Stimulated activated CD4-positive, alpha-beta T cell treated with anti-CD3 and anti-CD28 coated beads, Interleukin-15, amount 100 ng/mL, for 24 hours (primary cell): ENCODE results near the gene VPS16.

ENCODE experiments used
- DNase-seq: peaks from one replicate; pipeline ENCODE4 v3.0.0-alpha.2; 2020

The VPS16 gene

GRCh38 chr20:2836035-2836434 is 4.5 kb upstream of the VPS16 start:
- DNase-seq = no peak

- DNase-seq = no peak
These were observed 3.2 kb upstream of the VPS16 start for GRCh38 chr20:2837221-2837960.

GRCh38 chr20:2838170-2838797 is 2.3 kb upstream of the VPS16 start:
- no peak for DNase-seq

GRCh38 chr20:2838847-2839671 is 1.5 kb upstream of the VPS16 start:
- no peak for DNase-seq

- DNase-seq = no peak
These were observed 810 bp upstream of the VPS16 start for GRCh38 chr20:2839732-2840137.

- peak; percentile 61 for DNase-seq
These were observed 504 bp downstream of the VPS16 start for GRCh38 chr20:2840967-2841531.

GRCh38 chr20:2845607-2846006 is 5.1 kb downstream of the VPS16 start:
- DNase-seq = no peak

GRCh38 chr20:2846698-2847097 is 6.2 kb downstream of the VPS16 start:
- no peak for DNase-seq

- no peak for DNase-seq
These were observed 7.3 kb downstream of the VPS16 start for GRCh38 chr20:2847802-2848201.

GRCh38 chr20:2849529-2849928 is 9.0 kb downstream of the VPS16 start:
- no peak for DNase-seq

- no peak for DNase-seq
These were observed 10.5 kb downstream of the VPS16 start for GRCh38 chr20:2851086-2851485.

GRCh38 chr20:2858591-2858990 is 18.0 kb downstream of the VPS16 start:
- no peak for DNase-seq

- DNase-seq = no peak
These were observed 19.0 kb downstream of the VPS16 start for GRCh38 chr20:2859330-2860121.

- no peak for DNase-seq
These were observed 24.1 kb downstream of the VPS16 start for GRCh38 chr20:2864626-2865025.

GRCh38 chr20:2865101-2865500 is 24.6 kb downstream of the VPS16 start:
- DNase-seq = no peak

GRCh38 chr20:2865630-2866029 is 25.1 kb downstream of the VPS16 start:
- DNase-seq = peak; percentile 62

GRCh38 chr20:2866236-2866635 is 25.7 kb downstream of the VPS16 start:
- no peak for DNase-seq

GRCh38 chr20:2867081-2867864 is 26.7 kb downstream of the VPS16 start:
- no peak for DNase-seq

GRCh38 chr20:2869381-2869780 is 28.8 kb downstream of the VPS16 start:
- DNase-seq = no peak

- DNase-seq = peak; percentile 18
These were observed 30.5 kb downstream of the VPS16 start for GRCh38 chr20:2871111-2871465.

GRCh38 chr20:2871661-2872458 is 31.3 kb downstream of the VPS16 start:
- peak; percentile 59 for DNase-seq
